ENCODE results near the gene PINK1. TPM values are rescaled to one million over a fixed set of nuclear protein-coding genes. Genes with fewer than 3 reads are reported as not detected.

The PINK1 gene
- total RNA-seq, 1 donor from 2014 or later, result 62.5 TPM

GRCh38 chr1:20648946-20649345 lies 15.7 kb downstream of the PINK1 start:
- Histone ChIP-seq H3K4me3 (no peak overlapping the region), H3K27ac (no peak overlapping the region), H3K36me3 (peaks cover 95% of the 10 kb centered on the region), H3K4me1 (no peaks in the 10 kb centered on the region), H3K9me3 (no peaks in the 10 kb centered on the region), H3K27me3 (no peaks in the 10 kb centered on the region)
- intact Hi-C loops (cut with DNase I), result no loop called here
- DNase-seq (no peak), ATAC-seq (no peak)
- no peak for TF ChIP-seq CTCF (IDR thresholded peaks at IDR 0.05)

DNA sequence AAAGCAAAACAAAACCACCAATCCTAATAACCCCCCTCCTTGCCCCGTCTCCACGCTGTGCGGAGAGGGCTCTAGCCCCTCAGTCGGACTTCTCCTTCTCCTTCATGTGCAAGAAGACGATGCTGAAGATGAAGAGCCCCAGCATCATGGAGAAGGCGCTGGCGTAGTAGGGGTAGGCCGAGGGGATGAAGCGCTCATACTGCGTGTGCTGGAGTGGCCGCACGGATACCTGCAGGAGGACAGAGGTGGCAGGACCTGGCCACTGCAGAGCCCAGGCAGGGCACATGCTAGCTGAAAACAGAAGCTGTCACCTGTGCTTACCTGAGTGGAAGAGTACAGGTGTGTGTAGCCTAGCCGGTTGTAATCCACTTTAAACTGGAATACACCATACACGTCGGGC lies 19.0 kb downstream of the PINK1 start:
- Histone ChIP-seq H3K9me3 (no peaks in the 10 kb centered on the region), H3K4me3 (no peak overlapping the region), H3K4me1 (no peaks in the 10 kb centered on the region), H3K36me3 (peaks cover 100% of the 10 kb centered on the region), H3K27me3 (no peaks in the 10 kb centered on the region), H3K27ac (no peak overlapping the region)
- DNase-seq (no peak), ATAC-seq (no peak)
- TF ChIP-seq CTCF (IDR thresholded peaks at IDR 0.05), result no peak
- intact Hi-C loops (cut with DNase I), result no loop called here

DNA sequence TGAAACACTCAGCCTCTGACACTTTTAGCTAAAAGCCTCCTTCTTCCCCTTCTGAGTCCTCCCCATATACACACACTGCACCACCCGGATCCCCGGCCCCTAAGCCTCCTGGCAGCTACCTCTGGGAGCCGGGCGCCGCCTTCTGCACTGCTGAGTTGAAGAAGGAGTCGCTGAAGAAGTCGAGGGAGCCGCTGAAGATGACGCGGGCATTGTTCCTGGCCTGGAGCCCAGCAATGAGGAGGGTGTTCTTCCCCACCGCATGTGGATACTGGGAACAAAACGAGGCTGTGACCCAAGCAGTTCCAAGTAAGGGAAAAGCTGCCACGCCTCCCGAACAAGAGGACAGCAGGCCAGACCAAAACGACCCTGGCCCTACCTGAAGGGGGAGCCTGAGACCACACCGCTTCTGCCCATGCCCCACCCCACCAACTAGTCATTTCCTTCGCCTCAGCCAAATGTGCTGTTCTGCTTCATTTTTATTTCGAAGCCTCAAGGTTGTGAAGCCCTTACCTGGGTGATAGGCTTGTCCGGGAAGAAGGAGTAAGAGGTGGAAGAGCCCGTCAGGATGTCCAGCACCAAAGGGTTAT lies 20.9 kb downstream of the PINK1 start:
- Histone ChIP-seq H3K4me1 (peaks cover 2% of the 10 kb centered on the region), H3K27ac (no peak overlapping the region), H3K4me3 (no peak overlapping the region), H3K36me3 (peaks cover 100% of the 10 kb centered on the region), H3K27me3 (no peaks in the 10 kb centered on the region), H3K9me3 (no peaks in the 10 kb centered on the region)
- intact Hi-C loops (cut with DNase I), result no loop called here
- ATAC-seq, result no peak
- no peak for DNase-seq
- no peak for TF ChIP-seq CTCF (IDR thresholded peaks at IDR 0.05)

- H3K9me3 ChIP-seq, result no peaks in the 10 kb centered on the region
- peaks cover 16% of the 10 kb centered on the region for H3K4me1 ChIP-seq
- H3K27ac ChIP-seq, result no peak overlapping the region
- TF ChIP-seq CTCF (IDR thresholded peaks at IDR 0.05), result no peak
- peaks cover 75% of the 10 kb centered on the region for H3K36me3 ChIP-seq
- no peak for DNase-seq
- no peak for ATAC-seq
- H3K27me3 ChIP-seq, result no peaks in the 10 kb centered on the region
- intact Hi-C loops (cut with DNase I), result no loop called here
- H3K4me3 ChIP-seq, result no peak overlapping the region
Observed at GRCh38 chr1:20657024-20657423, 23.8 kb downstream of the PINK1 start.

GRCh38 chr1:20658166-20658915 lies 25.1 kb downstream of the PINK1 start:
- Histone ChIP-seq H3K27ac (no peak overlapping the region), H3K9me3 (no peaks in the 10 kb centered on the region), H3K4me3 (no peak overlapping the region), H3K36me3 (peaks cover 62% of the 10 kb centered on the region), H3K27me3 (no peaks in the 10 kb centered on the region), H3K4me1 (peaks cover 18% of the 10 kb centered on the region)
- ATAC-seq (no peak), DNase-seq (no peak)
- intact Hi-C loops (cut with DNase I), result no loop called here
- TF ChIP-seq CTCF (IDR thresholded peaks at IDR 0.05), result no peak
